ENCODE measurements around the gene ILKAP. TPM values are rescaled to one million over a fixed set of nuclear protein-coding genes. Genes with fewer than 3 reads are reported as not detected.
"Not testable (repeated sequence)": the region's sequence is repeated elsewhere in the genome, so short reads cannot be mapped to it uniquely, and the experiment has no call there.

The ILKAP gene
- total RNA-seq, 1 donor from 2014 or later, result 62.6 TPM

- no peak overlapping the region for H3K4me3 ChIP-seq
- no peaks in the 10 kb centered on the region for H3K27me3 ChIP-seq
- TF ChIP-seq POLR2A (IDR thresholded peaks at IDR 0.05), result no peak
- no peak for TF ChIP-seq POLR2AphosphoS5 (IDR thresholded peaks at IDR 0.05; ENCODE audit: insufficient read depth in 1 of 2, low read depth in 1 of 2)
- no peak for TF ChIP-seq CTCF (IDR thresholded peaks at IDR 0.05)
- intact Hi-C loops (cut with DNase I), result no loop called here
- peaks cover 0 to 68% of the 10 kb centered on the region in 2 donors for H3K36me3 ChIP-seq
- no peak overlapping the region for H3K27ac ChIP-seq
- peaks cover 22% of the 10 kb centered on the region for H3K4me1 ChIP-seq
- H3K9me3 ChIP-seq, result no peaks in the 10 kb centered on the region
- DNase-seq (ENCODE audit: extremely low spot score in 2 of 2), result no peak
Observed at GRCh38 chr2:238173692-238174091, 29.8 kb downstream of the ILKAP start.

- no peaks in the 10 kb centered on the region for H3K9me3 ChIP-seq
- H3K36me3 ChIP-seq, result peaks cover 0 to 56% of the 10 kb centered on the region in 2 donors
- H3K27me3 ChIP-seq, result no peaks in the 10 kb centered on the region
- TF ChIP-seq POLR2AphosphoS5 (IDR thresholded peaks at IDR 0.05; ENCODE audit: insufficient read depth in 1 of 2, low read depth in 1 of 2), result no peak
- no peak for TF ChIP-seq CTCF (IDR thresholded peaks at IDR 0.05)
- no peak for TF ChIP-seq POLR2A (IDR thresholded peaks at IDR 0.05)
- peaks cover 22% of the 10 kb centered on the region for H3K4me1 ChIP-seq
- H3K4me3 ChIP-seq, result no peak overlapping the region
- H3K27ac ChIP-seq, result no peak overlapping the region
- no peak for DNase-seq (ENCODE audit: extremely low spot score in 2 of 2)
- intact Hi-C loops (cut with DNase I), result no loop called here
Observed at GRCh38 chr2:238172439-238172838, 31.1 kb downstream of the ILKAP start.

GRCh38 chr2:238171575-238172187, 31.8 kb downstream of the ILKAP start:
- Histone ChIP-seq H3K9me3 (no peaks in the 10 kb centered on the region), H3K36me3 (peaks cover 0 to 48% of the 10 kb centered on the region in 2 donors), H3K27ac (no peak overlapping the region), H3K4me1 (peaks cover 22% of the 10 kb centered on the region), H3K4me3 (no peak overlapping the region), H3K27me3 (no peaks in the 10 kb centered on the region)
- intact Hi-C loops (cut with DNase I), result no loop called here
- TF ChIP-seq CTCF (IDR thresholded peaks at IDR 0.05), result no peak
- TF ChIP-seq POLR2AphosphoS5 (IDR thresholded peaks at IDR 0.05; ENCODE audit: insufficient read depth in 1 of 2, low read depth in 1 of 2), result no peak
- TF ChIP-seq POLR2A (IDR thresholded peaks at IDR 0.05), result no peak
- DNase-seq (ENCODE audit: extremely low spot score in 2 of 2), result no peak

- H3K36me3 ChIP-seq, result peaks cover 0 to 47% of the 10 kb centered on the region in 2 donors
- peaks cover 22% of the 10 kb centered on the region for H3K4me1 ChIP-seq
- H3K4me3 ChIP-seq; DNase-seq (ENCODE audit: extremely low spot score in 2 of 2); intact Hi-C loops (cut with DNase I); H3K27me3 ChIP-seq; H3K27ac ChIP-seq; H3K9me3 ChIP-seq: not testable (repeated sequence)
Observed at GRCh38 chr2:238171072-238171431, 32.4 kb downstream of the ILKAP start.

- peaks cover 0 to 47% of the 10 kb centered on the region in 2 donors for H3K36me3 ChIP-seq
Observed at GRCh38 chr2:238170386-238171071, 33.0 kb downstream of the ILKAP start.

More at GRCh38 chr2:238170386-238171071, 33.0 kb downstream of the ILKAP start:
- intact Hi-C loops (cut with DNase I), result no loop called here
- H3K4me1 ChIP-seq, result peaks cover 22% of the 10 kb centered on the region
- H3K27me3 ChIP-seq, result no peaks in the 10 kb centered on the region
- peak overlapping the region; percentile 59 for H3K27ac ChIP-seq
- DNase-seq (ENCODE audit: extremely low spot score in 2 of 2), result no peak
- no peak for TF ChIP-seq POLR2A (IDR thresholded peaks at IDR 0.05)
- no peak for TF ChIP-seq POLR2AphosphoS5 (IDR thresholded peaks at IDR 0.05; ENCODE audit: insufficient read depth in 1 of 2, low read depth in 1 of 2)
- no peak for TF ChIP-seq CTCF (IDR thresholded peaks at IDR 0.05)
- H3K9me3 ChIP-seq, result no peaks in the 10 kb centered on the region
- no peak overlapping the region for H3K4me3 ChIP-seq
